Measurements from ENCODE around the gene ZC3H7B.
A peak's percentile ranks its signal among the peaks of the same experiment; 100 is the strongest.
"Not testable (repeated sequence)": the region's sequence is repeated elsewhere in the genome, so short reads cannot be mapped to it uniquely, and the experiment has no call there.

Gene ZC3H7B

DNA sequence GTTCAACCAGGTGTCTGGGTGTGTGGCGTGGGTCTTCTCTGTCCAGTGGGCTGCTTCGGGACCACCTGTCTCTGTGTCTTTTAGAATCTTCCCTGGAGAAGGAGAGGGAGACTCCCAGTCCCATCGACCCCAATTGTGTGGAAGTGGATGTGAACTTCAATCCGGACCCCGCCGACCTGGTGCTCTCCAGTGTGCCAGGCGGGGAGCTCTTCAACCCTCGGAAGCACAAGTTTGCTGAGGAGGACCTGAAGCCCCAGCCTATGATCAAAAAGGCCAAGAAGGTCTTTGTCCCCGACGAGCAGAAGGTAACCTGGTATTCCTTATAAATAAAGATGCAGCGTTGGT is 92.7 kb downstream of the ZC3H7B start:
- DNase-seq = no peak

DNA sequence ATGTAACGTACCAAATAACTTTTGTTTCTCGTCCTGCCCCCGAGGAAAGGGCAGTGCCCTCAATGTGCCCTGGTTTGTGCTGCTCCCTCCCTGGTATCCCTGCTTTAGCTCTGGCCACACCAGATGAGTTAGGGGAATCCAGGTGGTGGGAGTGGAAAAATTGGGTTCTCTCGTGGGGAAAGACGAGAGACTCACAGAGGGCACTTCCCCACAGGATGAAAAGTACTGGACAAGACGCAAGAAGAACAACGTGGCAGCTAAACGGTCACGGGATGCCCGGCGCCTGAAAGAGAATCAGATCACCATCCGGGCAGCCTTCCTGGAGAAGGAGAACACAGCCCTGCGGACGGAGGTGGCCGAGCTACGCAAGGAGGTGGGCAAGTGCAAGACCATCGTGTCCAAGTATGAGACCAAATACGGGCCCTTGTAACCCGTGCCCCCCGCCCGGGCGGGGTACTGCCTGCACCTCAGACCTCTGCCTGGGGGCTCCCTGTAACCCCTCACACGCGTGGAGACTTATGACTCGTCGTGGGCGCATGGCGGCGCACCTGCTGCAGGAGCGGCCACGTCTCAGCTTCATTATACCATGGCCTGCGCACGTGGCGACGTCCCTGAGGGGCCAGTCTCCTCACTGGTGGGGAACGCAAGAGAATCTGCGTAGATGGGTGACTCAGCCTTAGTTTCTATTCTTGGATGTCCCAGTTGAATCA is 94.4 kb downstream of the ZC3H7B start:
- DNase-seq = no peak

DNA sequence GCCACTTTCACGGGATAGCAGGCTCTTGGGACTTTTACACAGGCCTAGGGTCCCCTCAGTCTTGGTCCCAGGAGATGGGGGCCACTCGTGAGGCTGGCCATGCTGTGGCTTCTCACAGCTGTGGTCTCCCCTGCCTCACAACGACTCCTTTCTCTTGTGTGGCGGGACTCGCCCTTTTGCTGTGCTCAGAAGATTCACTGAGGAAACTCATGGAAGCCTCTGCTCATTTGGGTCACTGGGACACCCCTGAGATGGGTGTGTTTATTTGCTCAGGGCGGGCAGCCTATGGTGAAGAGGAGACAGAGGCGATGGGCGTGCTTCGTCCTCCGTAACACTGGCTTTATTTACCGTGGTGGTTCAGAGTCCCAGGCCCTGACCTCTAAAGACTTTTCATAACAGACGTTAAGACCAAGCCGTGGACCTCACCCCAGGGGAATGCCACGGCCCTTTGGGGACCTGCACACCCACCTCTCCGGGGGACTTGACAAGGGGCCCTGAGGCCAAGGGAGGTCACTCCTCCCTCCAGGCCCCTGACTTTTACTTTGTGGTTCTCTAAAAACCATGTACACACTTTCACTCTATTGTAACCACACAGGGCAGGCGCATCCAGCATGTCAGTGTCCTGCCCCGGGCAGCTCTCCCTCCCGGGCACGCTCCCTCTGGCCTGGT is 96.0 kb downstream of the ZC3H7B start:
- DNase-seq = no peak

DNA sequence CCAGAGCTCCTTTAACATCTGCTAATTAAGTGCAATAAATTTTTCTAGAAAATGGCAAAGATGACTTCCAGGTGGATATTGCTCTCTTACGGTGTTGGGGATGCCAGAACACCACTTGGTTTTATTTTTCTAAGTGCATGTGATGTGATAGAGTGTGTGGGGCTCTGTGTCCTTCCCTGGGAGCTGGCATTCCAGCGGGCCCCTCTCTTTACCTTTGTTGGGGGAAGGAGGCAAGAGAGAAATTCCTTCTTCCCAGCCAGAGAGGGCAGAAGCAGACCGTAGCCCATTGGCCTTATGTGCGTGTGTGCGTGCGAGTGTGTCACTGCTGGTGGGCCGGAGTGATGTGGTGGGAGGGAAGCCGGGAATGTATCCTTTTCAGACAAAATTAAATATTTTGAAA is 97.6 kb downstream of the ZC3H7B start:
- no peak for DNase-seq

DNA sequence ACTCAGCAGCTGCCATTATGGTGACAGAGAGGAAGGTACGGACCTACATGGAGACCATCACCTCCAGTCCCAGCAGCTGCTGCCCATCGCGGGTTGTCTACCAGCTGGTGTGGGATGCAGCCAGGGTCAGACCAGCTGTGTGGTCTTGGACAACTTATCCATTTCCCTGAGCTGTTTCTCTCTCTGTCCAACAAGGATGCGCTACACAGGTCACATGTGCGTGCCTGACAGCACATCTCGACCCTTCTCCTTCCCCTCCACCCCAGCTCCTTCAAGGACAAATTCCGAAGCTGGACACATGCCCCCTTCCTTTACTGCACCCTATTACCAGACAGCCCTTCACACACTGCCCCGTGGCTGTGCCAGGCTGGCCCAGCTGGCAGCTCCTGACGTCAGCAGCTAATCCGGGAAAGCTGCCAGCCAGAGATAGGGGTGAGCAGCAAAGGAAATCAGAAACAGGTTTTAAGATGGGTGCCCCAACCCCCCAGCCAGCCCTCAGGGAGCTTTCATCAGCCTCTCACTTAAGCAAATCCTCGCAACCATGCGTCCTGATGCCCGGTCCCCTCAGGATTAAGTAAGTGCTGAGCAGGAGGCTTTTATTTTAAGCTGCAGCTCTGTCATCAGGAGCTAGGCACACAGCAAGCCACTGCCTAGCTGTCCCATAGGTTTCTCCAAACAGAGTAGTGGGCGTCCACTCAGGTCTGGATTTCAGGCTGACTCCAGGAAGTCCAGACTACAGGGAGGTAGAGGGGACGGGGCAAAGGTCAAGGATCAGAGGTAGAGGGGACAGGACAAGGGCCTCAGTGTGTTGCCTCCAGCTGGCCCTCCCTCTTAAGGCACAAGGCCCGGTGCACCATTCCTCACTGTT is 100.7 kb downstream of the ZC3H7B start:
- DNase-seq = no peak

DNA sequence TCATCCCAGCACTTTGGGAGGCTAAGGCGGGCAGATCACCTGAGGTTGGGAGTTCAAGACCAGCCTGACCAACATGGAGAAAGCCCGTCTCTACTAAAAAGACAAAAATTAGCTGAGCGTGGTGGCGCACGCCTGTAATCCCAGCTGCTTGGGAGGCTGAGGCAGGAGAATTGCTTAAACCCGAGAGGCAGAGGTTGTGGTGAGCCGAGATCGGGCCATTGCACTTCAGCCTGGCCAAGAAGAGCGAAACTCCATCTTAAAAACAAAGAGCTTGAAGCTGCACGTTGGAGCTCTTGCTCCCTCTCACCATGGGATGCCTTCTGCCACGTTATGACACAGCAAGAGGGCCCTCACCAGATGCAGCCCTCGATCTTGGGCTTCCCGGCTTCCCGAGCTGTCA is 101.5 kb downstream of the ZC3H7B start:
- not testable (repeated sequence) for DNase-seq

DNA sequence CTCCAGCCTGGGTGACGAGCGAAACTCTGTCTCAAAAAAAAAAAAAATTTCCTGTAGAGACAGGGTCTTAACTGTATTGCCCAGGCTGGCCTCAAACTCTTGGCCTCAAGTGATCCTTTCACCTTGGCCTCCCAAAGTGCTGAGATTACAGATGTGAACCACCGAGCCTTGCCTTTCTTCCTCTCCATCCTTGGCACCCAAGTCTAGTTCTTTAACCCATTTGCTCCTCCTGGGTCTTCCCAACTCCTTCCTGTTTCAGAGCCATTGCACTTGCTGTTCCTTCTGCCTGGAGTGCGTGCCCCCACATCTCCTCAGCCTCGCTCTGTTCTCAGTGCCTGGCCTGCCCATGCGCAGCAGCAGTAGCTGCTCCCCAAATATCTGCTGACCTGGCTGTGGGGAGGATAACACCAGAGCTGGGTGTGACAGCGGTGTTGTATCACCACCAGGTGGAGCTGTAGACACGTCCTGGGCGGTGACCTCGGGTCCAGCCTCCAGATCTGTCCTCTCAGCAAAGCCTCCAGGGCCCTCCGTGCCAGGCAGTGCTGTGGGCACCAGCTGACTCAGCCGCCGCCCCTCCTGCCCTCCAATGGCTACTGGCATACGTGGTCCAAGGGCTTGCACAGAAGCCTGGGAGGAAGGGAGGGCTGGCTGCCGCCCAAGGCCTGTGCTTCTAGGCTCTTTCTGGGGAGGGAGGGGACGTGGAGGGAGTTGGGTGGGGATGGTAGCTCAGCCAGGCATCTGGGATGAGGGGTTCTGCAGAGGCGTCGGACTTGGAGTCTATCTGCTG is 102.4 kb downstream of the ZC3H7B start:
- peak; percentile 55 for DNase-seq

DNA sequence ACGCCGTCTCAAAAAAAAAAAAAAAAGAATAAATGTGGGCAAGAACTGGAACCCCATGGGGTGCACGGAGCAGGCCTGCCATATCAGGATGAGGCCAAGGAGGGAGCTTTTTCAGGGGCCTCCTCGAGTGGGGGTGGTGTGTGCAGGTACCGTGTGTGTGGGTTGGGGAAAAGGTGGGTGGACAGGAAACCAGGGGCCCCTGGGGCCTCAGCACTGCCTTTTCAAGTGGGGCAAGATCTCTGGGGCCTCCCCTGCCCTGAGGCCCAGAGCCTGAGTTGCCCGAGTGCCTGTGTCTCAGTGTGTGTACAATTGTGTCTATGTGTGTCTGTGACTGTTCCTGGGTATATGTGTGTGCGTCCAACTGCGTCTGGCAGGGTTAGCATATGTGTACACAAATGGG is 104.3 kb downstream of the ZC3H7B start:
- DNase-seq = no peak

DNA sequence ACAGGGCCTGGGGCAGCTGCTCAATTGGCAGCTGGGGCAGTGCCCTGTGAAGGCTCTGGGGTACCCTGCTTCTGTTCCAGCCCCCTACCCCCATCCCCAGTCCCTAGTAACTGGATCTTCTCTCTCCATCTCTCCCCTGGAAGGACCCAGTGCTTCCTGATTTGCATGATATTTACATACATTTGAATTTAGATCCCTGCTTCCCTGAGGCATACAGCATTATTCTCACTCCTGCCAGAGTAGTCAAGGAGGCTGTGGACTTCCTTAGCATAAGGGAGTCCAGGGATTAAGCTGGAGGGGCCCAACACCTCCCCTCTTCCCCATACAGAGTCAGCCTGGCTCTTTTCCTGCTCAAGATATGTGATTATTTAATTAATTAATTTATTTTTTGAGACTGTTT is 105.1 kb downstream of the ZC3H7B start:
- DNase-seq = no peak

DNA sequence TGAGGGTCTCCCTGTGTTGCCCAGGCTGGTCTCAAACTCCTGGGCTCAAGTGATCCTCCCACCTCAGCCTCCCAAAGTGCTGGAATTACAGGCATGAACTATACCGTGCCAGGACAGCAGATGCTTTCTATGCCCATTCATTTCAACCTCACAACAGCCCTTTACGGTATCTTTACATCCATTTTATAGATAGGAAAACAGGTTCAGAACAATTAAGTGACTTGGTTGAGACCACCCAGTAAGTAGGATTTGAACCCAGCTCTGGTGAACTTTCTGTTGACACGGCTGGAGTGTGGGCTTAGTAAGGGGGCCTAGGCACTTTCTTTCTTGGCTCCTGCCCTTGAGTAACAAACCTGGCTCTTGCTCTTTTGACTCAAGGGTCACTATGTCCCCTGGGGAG is 106.1 kb downstream of the ZC3H7B start:
- no peak for DNase-seq

DNA sequence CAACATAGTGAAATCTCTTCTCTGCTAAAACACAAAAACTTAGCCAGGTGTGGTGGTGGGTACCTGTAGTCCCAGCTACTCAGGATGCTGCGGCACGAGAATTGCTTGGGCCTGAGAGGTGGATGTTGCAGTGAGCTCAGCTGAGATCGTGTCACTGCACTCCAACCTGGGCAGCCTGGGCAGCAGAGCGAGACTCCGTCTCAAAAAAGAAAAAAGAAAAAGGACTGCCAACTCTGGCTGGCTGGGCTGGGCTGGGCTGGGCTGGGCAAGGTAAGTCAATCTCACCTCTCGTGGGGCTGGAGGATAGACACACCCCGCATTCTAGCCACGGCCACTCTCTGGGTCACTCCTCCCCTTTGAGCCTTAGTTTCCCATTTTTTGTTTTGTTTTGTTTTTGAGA is 107.3 kb downstream of the ZC3H7B start:
- DNase-seq = no peak

Data from NK-92 treated with Interleukin-12 subunit alpha and Interleukin-12 subunit beta, amount 100 ng/mL, for 24 hours (cell line).